OCI-LY7 (cell line): ENCODE results near the gene MARVELD2. TPM values are rescaled to one million over a fixed set of nuclear protein-coding genes. Genes with fewer than 3 reads are reported as not detected.
"Not testable (repeated sequence)": the region's sequence is repeated elsewhere in the genome, so short reads cannot be mapped to it uniquely, and the experiment has no call there.

Experiments used
- BruUV-seq: library from RNA; stranded (reverse); fragments of 400-500 nt; replicated peaks from 2 replicates; lab custom pipeline; 2021; lab: Mats Ljungman, UMichigan
- CTCF ChIA-PET: fragments of 300-600 bp; sonication (Branson Sonifier 250); formaldehyde crosslinking; loops from one replicate; lab custom pipeline; 2022; ENCODE audit warnings: antibody characterized with exemption; ENCODE audit not compliant: unreplicated experiment; lab: Charles Lee
- POLR2A ChIA-PET: fragments of 300-600 bp; sonication (Branson Sonifier 250); formaldehyde crosslinking; loops from one replicate; lab custom pipeline; 2022; ENCODE audit warnings: antibody characterized with exemption; lab: Charles Lee
- DNase-seq: peaks from one replicate; pipeline ENCODE4 v3.0.0-alpha.2; 2015; ENCODE audit warnings: low spot score
- H2AFZ ChIP-seq: fragments of 200-600 bp; sonication (generic), shearing (Covaris generic); 2 replicates; pipeline ENCODE4 v1.6.1; 2014; ENCODE audit warnings: mild to moderate bottlenecking, antibody characterized with exemption, low read length, moderate library complexity
- H3K27ac ChIP-seq: fragments of 200-600 bp; sonication (generic); 2 replicates; pipeline ENCODE4 v1.5.1; 2014; ENCODE audit warnings: mixed run types, low read depth, mild to moderate bottlenecking, moderate library complexity, low read length, inconsistent platforms; ENCODE audit not compliant: poor library complexity, severe bottlenecking
- H3K36me3 ChIP-seq: fragments of 200-600 bp; sonication (generic); 2 replicates; pipeline ENCODE4 v1.6.1; 2014; ENCODE audit warnings: mild to moderate bottlenecking, antibody characterized with exemption, low read length, moderate library complexity, mixed read lengths; ENCODE audit not compliant: insufficient read depth
- H3K4me1 ChIP-seq: fragments of 200-600 bp; sonication (generic); 2 replicates; pipeline ENCODE4 v1.5.1; 2014; ENCODE audit warnings: mild to moderate bottlenecking, low read length; ENCODE audit not compliant: insufficient read depth, poor library complexity, severe bottlenecking
- H3K4me2 ChIP-seq: fragments of 200-600 bp; sonication (generic); 2 replicates; pipeline ENCODE4 v1.6.1; 2014; ENCODE audit warnings: mild to moderate bottlenecking, low read length
- H3K4me3 ChIP-seq: fragments of 200-600 bp; sonication (generic); 2 replicates; pipeline ENCODE4 v1.5.1; 2014; ENCODE audit warnings: mild to moderate bottlenecking, low read depth, low read length; ENCODE audit not compliant: poor library complexity, severe bottlenecking
- H3K79me2 ChIP-seq: fragments of 200-600 bp; sonication (generic); 2 replicates; pipeline ENCODE4 v1.6.1; 2016; ENCODE audit warnings: low read depth, mild to moderate bottlenecking, low read length, moderate library complexity, mixed read lengths; ENCODE audit not compliant: insufficient read depth
- H3K9me2 ChIP-seq: fragments of 200-600 bp; sonication (generic); 2 replicates; pipeline ENCODE4 v1.6.1; 2016; ENCODE audit warnings: mild to moderate bottlenecking, low read length, mixed read lengths; ENCODE audit not compliant: insufficient read depth
- H3K9me3 ChIP-seq: fragments of 200-600 bp; sonication (generic); 2 replicates; pipeline ENCODE4 v1.6.1; 2014; ENCODE audit warnings: mild to moderate bottlenecking, mixed run types, low read length, mixed read lengths
- H4K20me1 ChIP-seq: fragments of 200-600 bp; sonication (generic); 2 replicates; pipeline ENCODE4 v1.6.1; 2014; ENCODE audit warnings: mild to moderate bottlenecking, antibody characterized with exemption, low read length, moderate library complexity, mixed read lengths; ENCODE audit not compliant: insufficient read depth
- EZH2phosphoT487 ChIP-seq: fragments of 200-600 bp; sonication (generic); IDR thresholded peaks from 2 replicates; pipeline ENCODE4 v1.6.1; 2018; ENCODE audit warnings: low read depth, borderline replicate concordance, mild to moderate bottlenecking, mixed run types, antibody characterized with exemption, low read length, moderate library complexity, mixed read lengths
- intact Hi-C: fragments of 100-400 bp; cut with micrococcal nuclease; formaldehyde crosslinking; loops from one replicate; pipeline ENCODE4 v1.10.0; 2022; ENCODE audit not compliant: unreplicated experiment
- total RNA-seq, 2 experiments: library from RNA; depleted of rRNA in 1 of 2; stranded (reverse); fragments of >200 nt in 1 of 2; shearing (Covaris generic) in 1 of 2; gene quantifications; 2 replicates each; pipeline ENCODE4 v1.2.3, GENCODE V29; 2014 to 2022
- TF ChIP-seq, protein P1 (sequence below): fragments of 200-600 bp; sonication (generic); conservative IDR thresholded peaks from 2 replicates; pipeline ENCODE4 v1.5.1; 2014; ENCODE audit warnings: mild to moderate bottlenecking, antibody characterized with exemption, low read length, moderate library complexity, mixed read lengths

The MARVELD2 gene
- total RNA-seq, 2 experiments from 2014 or later = 0.57 to 1.2 TPM

DNA sequence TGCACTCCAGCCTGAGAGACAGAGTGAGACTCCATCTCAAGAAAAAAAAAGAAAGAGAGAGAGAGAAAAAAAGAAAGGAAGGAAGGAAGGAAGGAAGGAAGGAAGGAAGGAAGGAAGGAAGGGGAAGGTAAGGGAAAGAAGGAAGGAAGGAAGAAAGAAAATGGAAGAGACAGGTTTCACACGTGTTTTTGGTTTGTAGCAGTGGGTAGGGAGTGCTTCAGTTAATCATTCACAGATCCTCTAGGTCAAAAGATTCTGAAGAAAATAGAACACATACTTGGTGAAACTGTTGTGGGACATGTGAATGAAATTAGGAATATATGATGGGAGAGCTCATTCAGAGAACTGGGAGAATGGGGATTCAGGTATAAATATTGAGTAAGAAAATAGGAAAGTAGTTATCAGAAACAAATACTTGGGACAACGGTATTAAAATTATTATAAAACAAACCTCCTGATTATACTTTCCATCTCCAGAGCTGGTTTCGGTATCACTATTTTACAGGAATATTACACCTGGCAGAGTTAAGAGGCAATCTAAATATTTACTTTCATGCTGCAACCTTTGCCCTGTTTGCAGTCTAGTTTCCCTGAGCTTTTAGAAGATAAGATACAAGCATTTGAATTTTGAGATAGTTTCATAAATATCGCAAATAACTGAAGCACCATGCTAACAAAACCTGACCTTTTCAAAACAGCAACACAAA, 37.2 kb downstream of the MARVELD2 start:
- POLR2A ChIA-PET = interaction anchor here (0.6 kb wide), 1 partner anchor 18 kb away, joined by 3 read pairs; no protein-coding TSS in a partner anchor
- H4K20me1 ChIP-seq = no peaks in the 10 kb centered on the region
- no peaks in the 10 kb centered on the region for H3K4me1 ChIP-seq
- H3K36me3 ChIP-seq = no peaks in the 10 kb centered on the region
- no peak for TF ChIP-seq EZH2phosphoT487
- TF ChIP-seq, protein P1, sequence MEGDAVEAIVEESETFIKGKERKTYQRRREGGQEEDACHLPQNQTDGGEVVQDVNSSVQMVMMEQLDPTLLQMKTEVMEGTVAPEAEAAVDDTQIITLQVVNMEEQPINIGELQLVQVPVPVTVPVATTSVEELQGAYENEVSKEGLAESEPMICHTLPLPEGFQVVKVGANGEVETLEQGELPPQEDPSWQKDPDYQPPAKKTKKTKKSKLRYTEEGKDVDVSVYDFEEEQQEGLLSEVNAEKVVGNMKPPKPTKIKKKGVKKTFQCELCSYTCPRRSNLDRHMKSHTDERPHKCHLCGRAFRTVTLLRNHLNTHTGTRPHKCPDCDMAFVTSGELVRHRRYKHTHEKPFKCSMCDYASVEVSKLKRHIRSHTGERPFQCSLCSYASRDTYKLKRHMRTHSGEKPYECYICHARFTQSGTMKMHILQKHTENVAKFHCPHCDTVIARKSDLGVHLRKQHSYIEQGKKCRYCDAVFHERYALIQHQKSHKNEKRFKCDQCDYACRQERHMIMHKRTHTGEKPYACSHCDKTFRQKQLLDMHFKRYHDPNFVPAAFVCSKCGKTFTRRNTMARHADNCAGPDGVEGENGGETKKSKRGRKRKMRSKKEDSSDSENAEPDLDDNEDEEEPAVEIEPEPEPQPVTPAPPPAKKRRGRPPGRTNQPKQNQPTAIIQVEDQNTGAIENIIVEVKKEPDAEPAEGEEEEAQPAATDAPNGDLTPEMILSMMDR = no peak
- no peak overlapping the region for H3K4me2 ChIP-seq
- no TSS peak for BruUV-seq
- no peak overlapping the region for H3K27ac ChIP-seq
- no peak overlapping the region for H2AFZ ChIP-seq
- intact Hi-C loops = no loop called here
- H3K9me2 ChIP-seq = no peaks in the 10 kb centered on the region
- no peaks in the 10 kb centered on the region for H3K79me2 ChIP-seq
- H3K4me3 ChIP-seq = no peak overlapping the region
- CTCF ChIA-PET = no interaction called here
- no peaks in the 10 kb centered on the region for H3K9me3 ChIP-seq
- DNase-seq = no peak

DNA sequence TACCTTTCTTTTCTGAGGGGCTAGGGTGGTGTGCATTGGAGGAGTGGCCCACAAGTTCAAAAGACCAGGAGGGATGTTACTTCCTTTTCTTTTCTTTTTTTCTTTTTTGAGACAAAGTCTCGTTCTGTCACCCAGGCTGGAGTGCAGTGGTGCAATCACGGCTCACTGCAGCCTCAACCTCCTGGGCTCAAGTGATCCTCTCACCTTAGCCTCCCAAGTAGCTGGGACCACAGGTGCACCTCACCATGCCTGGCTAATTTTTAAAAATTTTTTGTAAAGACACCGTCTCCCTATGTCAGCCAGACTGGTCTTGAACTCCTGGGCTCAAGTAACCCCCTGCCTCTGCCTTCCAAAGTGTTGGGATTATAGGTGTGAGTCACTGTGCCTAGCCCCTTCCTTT, 38.6 kb downstream of the MARVELD2 start:
- intact Hi-C loops, H2AFZ ChIP-seq, CTCF ChIA-PET, H3K4me1 ChIP-seq, H3K4me3 ChIP-seq, DNase-seq, H4K20me1 ChIP-seq, H3K9me2 ChIP-seq, H3K27ac ChIP-seq, BruUV-seq, POLR2A ChIA-PET, H3K79me2 ChIP-seq, H3K36me3 ChIP-seq, H3K4me2 ChIP-seq, H3K9me3 ChIP-seq: not testable (repeated sequence)

GRCh38 chr5:69454460-69455249, 39.7 kb downstream of the MARVELD2 start:
- POLR2A ChIA-PET = interaction anchor here (0.6 kb wide), 1 partner anchor 290 kb away, joined by 3 read pairs; no protein-coding TSS in a partner anchor
- DNase-seq = no peak

DNA sequence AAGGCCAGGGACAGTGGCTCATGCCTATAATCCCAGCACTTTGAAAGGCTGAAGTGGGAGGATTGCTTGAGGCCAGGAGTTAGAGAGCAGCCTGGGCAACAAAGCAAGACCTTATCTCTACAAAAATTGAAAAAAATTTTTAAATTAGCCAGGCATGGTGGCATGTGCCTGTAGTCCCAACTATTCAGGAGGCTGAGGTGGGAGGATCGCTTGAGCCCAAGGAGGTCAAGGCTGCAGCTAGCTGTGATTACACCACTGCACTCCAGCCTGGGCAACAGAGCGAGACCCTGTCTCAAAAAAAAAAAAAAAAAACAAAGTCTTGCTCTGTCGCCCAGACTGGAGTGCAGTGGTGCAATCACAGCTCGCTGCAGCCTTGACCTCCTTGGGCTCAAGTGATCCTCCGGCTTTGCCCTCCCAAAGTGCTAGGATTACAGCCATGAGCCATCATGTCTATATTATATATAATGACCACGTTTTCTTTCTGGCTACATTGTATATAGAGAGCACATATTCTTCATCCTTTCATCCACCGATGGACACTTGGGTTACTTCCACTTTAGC, 40.6 kb downstream of the MARVELD2 start:
- intact Hi-C loops, H3K4me2 ChIP-seq, DNase-seq, BruUV-seq, H3K4me1 ChIP-seq, H3K9me2 ChIP-seq, H3K36me3 ChIP-seq, POLR2A ChIA-PET, H4K20me1 ChIP-seq, H3K4me3 ChIP-seq, H2AFZ ChIP-seq, CTCF ChIA-PET, H3K27ac ChIP-seq, H3K9me3 ChIP-seq, H3K79me2 ChIP-seq: not testable (repeated sequence)

More at GRCh38 chr5:69454460-69455249, 39.7 kb downstream of the MARVELD2 start:
- no peaks in the 10 kb centered on the region for H3K36me3 ChIP-seq
- H3K27ac ChIP-seq = no peak overlapping the region
- no peaks in the 10 kb centered on the region for H3K9me2 ChIP-seq
- no peak overlapping the region for H3K4me3 ChIP-seq
- H3K4me1 ChIP-seq = no peaks in the 10 kb centered on the region
- H3K9me3 ChIP-seq = no peaks in the 10 kb centered on the region
- H2AFZ ChIP-seq = no peak overlapping the region
- no TSS peak for BruUV-seq
- no peaks in the 10 kb centered on the region for H4K20me1 ChIP-seq
- intact Hi-C loops = no loop called here
- H3K4me2 ChIP-seq = no peak overlapping the region
- TF ChIP-seq, protein P1 = no peak
- no peak for TF ChIP-seq EZH2phosphoT487
- CTCF ChIA-PET = no interaction called here
- no peaks in the 10 kb centered on the region for H3K79me2 ChIP-seq
